Measurements from ENCODE around the gene CAND2. TPM values are rescaled to one million over a fixed set of nuclear protein-coding genes. Genes with fewer than 3 reads are reported as not detected.
A peak's percentile ranks its signal among the peaks of the same experiment; 100 is the strongest.
"Not testable (repeated sequence)": the region's sequence is repeated elsewhere in the genome, so short reads cannot be mapped to it uniquely, and the experiment has no call there.

The CAND2 gene
- total and polyA plus RNA-seq, 10 of the 15 experiments (the other 5 are each of a cell fraction or from before 2014, with no cell fraction given), result 0.03 to 1.9 (median 0.52) TPM

- no peak overlapping the region; the same call in 1 of the 2 replicates for H3K27ac ChIP-seq (ENCODE audit: control insufficient read depth, insufficient read depth)
- SMC1A ChIA-PET (ENCODE audit: uncharacterized antibody, unreplicated experiment), result no interaction called here
- CTCF ChIA-PET, result interaction anchor here (0.6 to 4.4 kb wide), 2 partner anchors 12 to 26 kb away, joined by 3 to 17 read pairs; no protein-coding TSS in a partner anchor
- in situ Hi-C loops (cut with MboI), result no loop called here
- H4K20me1 ChIP-seq (ENCODE audit: control insufficient read depth, insufficient read depth), result peaks cover 16% of the 10 kb centered on the region
- RAD21 ChIA-PET (ENCODE audit: unreplicated experiment), result no interaction called here
- 63% methylated on average over 11 of the region's 11 CpGs for WGBS (ENCODE audit: insufficient coverage, insufficient replicate concordance, low lambda C conversion rate, missing lambda C conversion rate)
- FAIRE-seq (no peak), ATAC-seq (no peak), DNase-seq (ENCODE audit: low read depth, low spot score) (no peak)
- no peaks in the 10 kb centered on the region for H3K9me3 ChIP-seq (replicated peaks; ENCODE audit: control insufficient read depth, insufficient read depth, low read length)
- H3K79me2 ChIP-seq (ENCODE audit: control insufficient read depth, insufficient read depth, low read length), result peaks cover 51% of the 10 kb centered on the region
- H3K4me2 ChIP-seq (ENCODE audit: control insufficient read depth, insufficient read depth), result peak overlapping the region; percentile 98
- H3K9ac ChIP-seq (ENCODE audit: control insufficient read depth, insufficient read depth, low read length), result peak overlapping the region; percentile 99
- H3K36me3 ChIP-seq (ENCODE audit: control insufficient read depth in 2 of 2, insufficient read depth in 2 of 2, low read length in 1 of 2), result peaks cover 30 to 53% of the 10 kb centered on the region in 2 experiments
- no peaks in the 10 kb centered on the region for H3K27me3 ChIP-seq (replicated peaks in 1 of 2; ENCODE audit: control insufficient read depth in 2 of 2, insufficient read depth in 2 of 2, low read length in 1 of 2)
- POLR2A ChIA-PET, result no interaction called here
- no peak overlapping the region for H2AFZ ChIP-seq (ENCODE audit: control insufficient read depth, low read depth, low read length)
- H3K4me3 ChIP-seq, result peak overlapping the region; percentile 98
- peaks cover 8% of the 10 kb centered on the region; the same call in 1 of the 2 replicates for H3K4me1 ChIP-seq (ENCODE audit: control insufficient read depth, insufficient read depth, low read length)
- intact Hi-C loops (cut with micrococcal nuclease; ENCODE audit: unreplicated experiment), result no loop called here
- no TSS peak for BruUV-seq (replicated peaks)
- TF ChIP-seq NFYB (IDR thresholded peaks at IDR 0.05; ENCODE audit: insufficient read depth, low read depth, low read length), result peak; percentile 56; the same call in 1 of the 2 replicates
- TF ChIP-seq MEF2A (IDR thresholded peaks at IDR 0.05; ENCODE audit: insufficient read depth, low read depth, low read length), result no peak
These were observed 42.9 kb downstream of the CAND2 start for GRCh38 chr3:12839156-12839946.

DNA sequence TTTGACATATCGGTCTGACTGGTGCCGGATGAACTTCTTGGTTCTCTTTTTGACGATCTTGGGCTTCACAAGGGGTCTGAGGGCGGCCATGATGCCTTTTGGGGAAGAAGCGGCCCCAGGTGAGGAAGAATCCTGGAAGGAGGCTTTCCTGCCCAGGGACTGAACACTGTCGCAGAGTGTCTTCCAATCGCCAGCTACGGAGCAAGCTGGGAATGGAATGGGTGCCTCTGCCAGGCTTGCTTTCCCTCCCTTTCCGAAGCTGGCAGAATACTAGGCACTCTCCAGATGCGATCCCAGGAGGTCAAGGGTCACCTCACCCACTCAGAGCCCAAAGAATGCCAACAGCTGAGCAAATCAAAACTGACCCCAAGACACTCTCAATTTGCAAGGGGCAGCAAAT lies 43.7 kb downstream of the CAND2 start:
- POLR2A ChIA-PET, result interaction anchor here (1.0 kb wide), 1 partner anchor 126 kb away, joined by 3 read pairs; no protein-coding TSS in a partner anchor
- in situ Hi-C loops (cut with MboI); FAIRE-seq; H2AFZ ChIP-seq (ENCODE audit: control insufficient read depth, low read depth, low read length); H3K9me3 ChIP-seq (replicated peaks; ENCODE audit: control insufficient read depth, insufficient read depth, low read length); ATAC-seq; H3K27me3 ChIP-seq (replicated peaks in 1 of 2; ENCODE audit: control insufficient read depth in 2 of 2, insufficient read depth in 2 of 2, low read length in 1 of 2); RAD21 ChIA-PET (ENCODE audit: unreplicated experiment); H3K4me1 ChIP-seq (ENCODE audit: control insufficient read depth, insufficient read depth, low read length); DNase-seq (ENCODE audit: low read depth, low spot score); BruUV-seq (replicated peaks): not testable (repeated sequence)
- 4% methylated on average over 10 of the region's 10 CpGs for WGBS (ENCODE audit: insufficient coverage, insufficient replicate concordance, low lambda C conversion rate, missing lambda C conversion rate)
- peak overlapping the region; percentile 99 for H3K9ac ChIP-seq (ENCODE audit: control insufficient read depth, insufficient read depth, low read length)
- peaks cover 26 to 45% of the 10 kb centered on the region in 2 experiments for H3K36me3 ChIP-seq (ENCODE audit: control insufficient read depth in 2 of 2, insufficient read depth in 2 of 2, low read length in 1 of 2)
- SMC1A ChIA-PET (ENCODE audit: uncharacterized antibody, unreplicated experiment), result interaction anchor here (1.0 kb wide), 1 partner anchor 28 kb away, joined by 4 read pairs; no protein-coding TSS in a partner anchor
- CTCF ChIA-PET, result interaction anchor here (1.2 to 4.4 kb wide), 6 partner anchors 11 to 705 kb away, joined by 4 to 17 read pairs (median 12); no protein-coding TSS in a partner anchor
- H3K27ac ChIP-seq (ENCODE audit: control insufficient read depth, insufficient read depth), result peak overlapping the region; percentile 90
- TF ChIP-seq NR2F1 (conservative IDR thresholded peaks at IDR 0.05) (peak; percentile 42; the same call in 1 of the 2 replicates), YY1 (IDR thresholded peaks at IDR 0.05; ENCODE audit: low read depth, low read length) (peak; percentile 55), NR2C1 (IDR thresholded peaks at IDR 0.05) (0 out of 2 replicates have a peak, but pooled peaks have one; percentile 38)
- peak overlapping the region; percentile 98 for H3K4me2 ChIP-seq (ENCODE audit: control insufficient read depth, insufficient read depth)
- intact Hi-C loops (cut with micrococcal nuclease; ENCODE audit: unreplicated experiment), result loop anchor here (5.0 kb wide), 1 partner anchor 283 kb away; the partner anchor contains the start of gene MKRN2
- H3K4me3 ChIP-seq, result peak overlapping the region; percentile 98
- H3K79me2 ChIP-seq (ENCODE audit: control insufficient read depth, insufficient read depth, low read length), result peaks cover 51% of the 10 kb centered on the region
- H4K20me1 ChIP-seq (ENCODE audit: control insufficient read depth, insufficient read depth), result peaks cover 16% of the 10 kb centered on the region

Data from GM12878 (cell line).